Measurements from ENCODE around the gene ICA1. TPM values are rescaled to one million over a fixed set of nuclear protein-coding genes. Genes with fewer than 3 reads are reported as not detected.
"Not testable (repeated sequence)": the region's sequence is repeated elsewhere in the genome, so short reads cannot be mapped to it uniquely, and the experiment has no call there.

Gene ICA1
- polyA plus RNA-seq, 2 of the 4 experiments (the other 2 are of a cell fraction): 0.66 to 2.0 TPM

- no peak for TF ChIP-seq HMGXB4 (CRISPR knock-in tag; IDR thresholded peaks at IDR 0.05; ENCODE audit: borderline replicate concordance)
These were observed 43.1 kb upstream of the ICA1 start (continued) for GRCh38 chr7:8305104-8305503.

GRCh38 chr7:8303904-8304528, 42.0 kb upstream of the ICA1 start:
- no peaks in the 10 kb centered on the region; the same call in 2 of the 3 replicates for H3K9me3 ChIP-seq
- WGBS (ENCODE audit: missing lambda C conversion rate): 36% methylated on average over 9 of the region's 16 CpGs
- POLR2A ChIA-PET: interaction anchor here (1.0 kb wide), 1 partner anchor 41 kb away, joined by 3 read pairs; no protein-coding TSS in a partner anchor
- TF ChIP-seq RCOR1 (IDR thresholded peaks at IDR 0.05; ENCODE audit: low read depth, low read length) (no peak), POLR2AphosphoS2 (conservative IDR thresholded peaks at IDR 0.05; ENCODE audit: low read length) (no peak), HMGXB4 (CRISPR knock-in tag; IDR thresholded peaks at IDR 0.05; ENCODE audit: borderline replicate concordance) (no peak), GATA3 (IDR thresholded peaks at IDR 0.05; ENCODE audit: borderline replicate concordance) (no peak), JUN (IDR thresholded peaks at IDR 0.05) (no peak), CHD2 (IDR thresholded peaks at IDR 0.05; ENCODE audit: low read length, partially characterized antibody) (no peak), MAX (IDR thresholded peaks at IDR 0.05) (peak; percentile 34; the same call in 1 of the 2 replicates), RARB (CRISPR knock-in tag; IDR thresholded peaks at IDR 0.05) (no peak), MAFK (IDR thresholded peaks at IDR 0.05; ENCODE audit: partially characterized antibody) (peak; percentile 41), USF2 (IDR thresholded peaks at IDR 0.05) (peak; percentile 75), BHLHE40 (IDR thresholded peaks at IDR 0.05; ENCODE audit: low read depth, low read length) (no peak)
- FAIRE-seq (no peak), ATAC-seq (peak; percentile 94 to 97), DNase-seq (ENCODE audit: low read depth in 1 of 2, low spot score in 1 of 2) (peak; percentile 10 to 56)
- peaks cover 17% of the 10 kb centered on the region; the same call in 2 of the 3 replicates for H3K4me1 ChIP-seq
- CTCF ChIA-PET: no interaction called here
- H3K4me2 ChIP-seq: peak overlapping the region; percentile 60
- H3K4me3 ChIP-seq: peak overlapping the region; percentile 43
- H3K27ac ChIP-seq: peak overlapping the region; percentile 71 to 88

- not testable (repeated sequence) for ATAC-seq; FAIRE-seq; H3K4me1 ChIP-seq; DNase-seq (ENCODE audit: low read depth in 1 of 2, low spot score in 1 of 2); H3K4me3 ChIP-seq; H3K9me3 ChIP-seq; H3K4me2 ChIP-seq; H3K27ac ChIP-seq
- 58% methylated on average over 7 of the region's 7 CpGs for WGBS (ENCODE audit: missing lambda C conversion rate)
- POLR2A ChIA-PET: interaction anchor here (1.2 to 1.4 kb wide), 2 partner anchors 65 to 329 kb away, joined by 3 to 4 read pairs; partner anchors contain the start of gene GLCCI1
- CTCF ChIA-PET: interaction anchor here (1.2 to 2.5 kb wide), 5 partner anchors 8 to 754 kb away, joined by 3 to 13 read pairs (median 5); partner anchors contain the start of gene ICA1
These were observed 35.1 kb upstream of the ICA1 start for GRCh38 chr7:8297023-8297422.

- 96% methylated on average over 1 of the region's 1 CpG for WGBS (ENCODE audit: missing lambda C conversion rate)
- DNase-seq (ENCODE audit: low read depth in 1 of 2, low spot score in 1 of 2) (no peak), FAIRE-seq (no peak), ATAC-seq (peak in 1 of 2 experiments; percentile 20; a peak in 2 of 6 replicates)
- TF ChIP-seq ZC3H11A (IDR thresholded peaks at IDR 0.05) (no peak), RAD21 (conservative IDR thresholded peaks at IDR 0.05 in 1 of 2, IDR thresholded peaks at IDR 0.05 in 1 of 2) (no peak), MYC (IDR thresholded peaks at IDR 0.05; ENCODE audit: borderline replicate concordance, low read length) (no peak), SREBF2 (IDR thresholded peaks at IDR 0.05) (no peak), RFX5 (IDR thresholded peaks at IDR 0.05) (no peak), EHF (CRISPR knock-in tag; IDR thresholded peaks at IDR 0.05) (no peak), CBX2 (IDR thresholded peaks at IDR 0.05; ENCODE audit: borderline replicate concordance, low read depth) (no peak), ATOH8 (CRISPR knock-in tag; IDR thresholded peaks at IDR 0.05; ENCODE audit: low read depth) (no peak), NR3C1 (IDR thresholded peaks at IDR 0.05) (no peak), KDM1A (IDR thresholded peaks at IDR 0.05; ENCODE audit: low read depth) (no peak), MAZ (IDR thresholded peaks at IDR 0.05; ENCODE audit: borderline replicate concordance, low read depth, low read length) (no peak), EP300 (IDR thresholded peaks at IDR 0.05) (no peak), ZNF302 (CRISPR knock-in tag; IDR thresholded peaks at IDR 0.05) (no peak), JUNB (IDR thresholded peaks at IDR 0.05) (no peak), KDM5A (IDR thresholded peaks at IDR 0.05) (no peak), HDAC2 (IDR thresholded peaks at IDR 0.05) (no peak)
- Histone ChIP-seq H3K27ac (no peak overlapping the region), H3K4me1 (no peaks in the 10 kb centered on the region), H3K4me2 (no peak overlapping the region), H3K4me3 (no peak overlapping the region), H3K9me3 (no peaks in the 10 kb centered on the region)
- CTCF ChIA-PET: interaction anchor here (0.6 to 2.5 kb wide), 22 partner anchors 9 to 1193 kb away, joined by 3 to 13 read pairs (median 4); partner anchors contain the start of gene ICA1
- POLR2A ChIA-PET: interaction anchor here (1.2 to 1.4 kb wide), 2 partner anchors 64 to 328 kb away, joined by 3 to 4 read pairs; partner anchors contain the start of gene GLCCI1
These were observed 34.3 kb upstream of the ICA1 start for GRCh38 chr7:8296362-8296659.
